Activated CD4-positive, alpha-beta memory T cell treated with anti-CD3 and anti-CD28 coated beads for 36 hours (primary cell): ENCODE data around the gene CCDC134. TPM values are rescaled to one million over a fixed set of nuclear protein-coding genes. Genes with fewer than 3 reads are reported as not detected.
"Not testable (repeated sequence)": the region's sequence is repeated elsewhere in the genome, so short reads cannot be mapped to it uniquely, and the experiment has no call there.

Source experiments
- CTCF ChIA-PET: fragments of 350-600 bp; sonication (Branson Sonifier 250); formaldehyde crosslinking; loops from one replicate; lab custom pipeline; 2021; ENCODE audit warnings: antibody characterized with exemption, inconsistent platforms; lab: Charles Lee
- POLR2A ChIA-PET: fragments of 350-600 bp; sonication (Branson Sonifier 250); formaldehyde crosslinking; loops from one replicate; lab custom pipeline; 2021; ENCODE audit warnings: antibody characterized with exemption; lab: Charles Lee
- DNase-seq: peaks from one replicate; pipeline ENCODE4 v3.0.0-alpha.2; 2020
- H3K27ac Mint-ChIP-seq: one replicate; pipeline ENCODE4 v1.8.0; 2021; ENCODE audit warnings: mixed read lengths
- H3K27me3 Mint-ChIP-seq: one replicate; pipeline ENCODE4 v1.8.0; 2021; ENCODE audit warnings: mixed read lengths
- H3K36me3 Mint-ChIP-seq: one replicate; pipeline ENCODE4 v1.8.0; 2021; ENCODE audit warnings: mixed read lengths
- H3K4me1 Mint-ChIP-seq: one replicate; pipeline ENCODE4 v1.8.0; 2021; ENCODE audit warnings: low read depth, mixed read lengths
- H3K4me3 Mint-ChIP-seq: one replicate; pipeline ENCODE4 v1.8.0; 2021; ENCODE audit warnings: mild to moderate bottlenecking, mixed read lengths
- H3K9me3 Mint-ChIP-seq: one replicate; pipeline ENCODE4 v1.8.0; 2021; ENCODE audit warnings: mixed read lengths
- intact Hi-C: fragments of 100-400 bp; cut with micrococcal nuclease; formaldehyde crosslinking; loops from one replicate; pipeline ENCODE4 v1.15.1; 2023
- total RNA-seq, 2 experiments: library from RNA; stranded (reverse); gene quantifications; one replicate each; pipeline ENCODE4 v1.2.3, GENCODE V29; 2021

The CCDC134 gene
- total RNA-seq, 2 experiments from 2014 or later = 16.1 to 17.6 TPM

GRCh38 chr22:41833369-41834004, 33.0 kb downstream of the CCDC134 start:
- H3K9me3 Mint-ChIP-seq = peaks cover 5% of the 10 kb centered on the region
- peak overlapping the region; percentile 99 for H3K27ac Mint-ChIP-seq
- peaks cover 46% of the 10 kb centered on the region for H3K4me1 Mint-ChIP-seq
- H3K4me3 Mint-ChIP-seq = peak overlapping the region; percentile 98
- POLR2A ChIA-PET = interaction anchor here (0.9 to 4.5 kb wide), 16 partner anchors 9 to 365 kb away, joined by 3 to 57 read pairs (median 8); partner anchors contain the start of genes CCDC134, CENPM, PHF5A and SNU13
- intact Hi-C loops = loop anchor here (1.0 to 5.0 kb wide), 3 partner anchors 84 to 259 kb away; partner anchors contain the start of genes DESI1, NDUFA6, SHISA8 and XRCC6
- CTCF ChIA-PET = interaction anchor here (1.0 to 6.9 kb wide), 14 partner anchors 9 to 136 kb away, joined by 3 to 49 read pairs (median 7); partner anchors contain the start of gene CCDC134
- H3K36me3 Mint-ChIP-seq = peaks cover 45% of the 10 kb centered on the region
- H3K27me3 Mint-ChIP-seq = no peaks in the 10 kb centered on the region
- DNase-seq = peak; percentile 52

- no peaks in the 10 kb centered on the region for H3K27me3 Mint-ChIP-seq
- DNase-seq = no peak
- peak overlapping the region; percentile 99 for H3K27ac Mint-ChIP-seq
- peaks cover 50% of the 10 kb centered on the region for H3K36me3 Mint-ChIP-seq
- intact Hi-C loops = loop anchor here (5.0 kb wide), 2 partner anchors 83 to 258 kb away; partner anchors contain the start of genes NDUFA6 and SHISA8
- peak overlapping the region; percentile 98 for H3K4me3 Mint-ChIP-seq
- H3K9me3 Mint-ChIP-seq = peaks cover 5% of the 10 kb centered on the region
- ChIA-PET CTCF (interaction anchor here (1.0 to 6.9 kb wide), 10 partner anchors 8 to 611 kb away, joined by 3 to 49 read pairs (median 6); no protein-coding TSS in a partner anchor), POLR2A (interaction anchor here (0.6 to 4.5 kb wide), 12 partner anchors 8 to 366 kb away, joined by 3 to 57 read pairs (median 17); partner anchors contain the start of genes CCDC134, CENPM, PHF5A and TNFRSF13C)
- peaks cover 54% of the 10 kb centered on the region for H3K4me1 Mint-ChIP-seq
Observed at GRCh38 chr22:41834005-41834944, 33.8 kb downstream of the CCDC134 start.

GRCh38 chr22:41835462-41835861, 35.0 kb downstream of the CCDC134 start:
- intact Hi-C loops = loop anchor here (1.0 kb wide), 1 partner anchor 39 kb away; no protein-coding TSS in a partner anchor

GRCh38 chr22:41836551-41836950, 36.1 kb downstream of the CCDC134 start:
- no peak overlapping the region for H3K4me3 Mint-ChIP-seq

More at GRCh38 chr22:41835462-41835861, 35.0 kb downstream of the CCDC134 start:
- H3K36me3 Mint-ChIP-seq = peaks cover 54% of the 10 kb centered on the region
- H3K27me3 Mint-ChIP-seq, H3K4me3 Mint-ChIP-seq, H3K9me3 Mint-ChIP-seq, DNase-seq: not testable (repeated sequence)
- POLR2A ChIA-PET = interaction anchor here (1.2 to 4.5 kb wide), 5 partner anchors 9 to 30 kb away, joined by 3 to 57 read pairs (median 4); no protein-coding TSS in a partner anchor
- CTCF ChIA-PET = interaction anchor here (0.6 to 6.9 kb wide), 6 partner anchors 10 to 609 kb away, joined by 3 to 49 read pairs (median 3); no protein-coding TSS in a partner anchor
- H3K4me1 Mint-ChIP-seq = peaks cover 63% of the 10 kb centered on the region
- H3K27ac Mint-ChIP-seq = peak overlapping the region; percentile 13

GRCh38 chr22:41838842-41839618, 38.6 kb downstream of the CCDC134 start:
- DNase-seq = no peak
- Mint-ChIP-seq H3K4me3 (no peak overlapping the region), H3K9me3 (no peaks in the 10 kb centered on the region), H3K27ac (peak overlapping the region; percentile 19), H3K36me3 (peaks cover 56% of the 10 kb centered on the region), H3K4me1 (peaks cover 82% of the 10 kb centered on the region), H3K27me3 (no peaks in the 10 kb centered on the region)
- ChIA-PET CTCF (interaction anchor here (0.6 to 6.7 kb wide), 4 partner anchors 18 to 167 kb away, joined by 3 to 69 read pairs (median 12); no protein-coding TSS in a partner anchor), POLR2A (interaction anchor here (1.6 to 7.8 kb wide), 3 partner anchors 19 to 39 kb away, joined by 5 to 66 read pairs (median 6); partner anchors contain the start of gene CCDC134)
- intact Hi-C loops = no loop called here

More at GRCh38 chr22:41836551-41836950, 36.1 kb downstream of the CCDC134 start:
- intact Hi-C loops = no loop called here
- Mint-ChIP-seq H3K9me3 (peaks cover 2% of the 10 kb centered on the region), H3K4me1 (peaks cover 67% of the 10 kb centered on the region), H3K27me3 (no peaks in the 10 kb centered on the region), H3K36me3 (peaks cover 57% of the 10 kb centered on the region), H3K27ac (peak overlapping the region; percentile 13)
- no peak for DNase-seq
- ChIA-PET CTCF (interaction anchor here (1.0 to 6.9 kb wide), 3 partner anchors 9 to 104 kb away, joined by 3 to 49 read pairs (median 6); no protein-coding TSS in a partner anchor), POLR2A (interaction anchor here (1.2 to 1.3 kb wide), 2 partner anchors 10 to 21 kb away, joined by 3 to 4 read pairs; no protein-coding TSS in a partner anchor)

- no peaks in the 10 kb centered on the region for H3K27me3 Mint-ChIP-seq
- no peak for DNase-seq
- ChIA-PET CTCF (interaction anchor here (5.2 to 6.7 kb wide), 2 partner anchors 17 to 22 kb away, joined by 20 to 69 read pairs; no protein-coding TSS in a partner anchor), POLR2A (interaction anchor here (0.8 to 7.8 kb wide), 4 partner anchors 18 to 40 kb away, joined by 3 to 66 read pairs (median 6); partner anchors contain the start of gene CCDC134)
- peak overlapping the region; percentile 43 for H3K27ac Mint-ChIP-seq
- no peaks in the 10 kb centered on the region for H3K9me3 Mint-ChIP-seq
- peaks cover 50% of the 10 kb centered on the region for H3K36me3 Mint-ChIP-seq
- peaks cover 86% of the 10 kb centered on the region for H3K4me1 Mint-ChIP-seq
- intact Hi-C loops = no loop called here
- no peak overlapping the region for H3K4me3 Mint-ChIP-seq
Observed at GRCh38 chr22:41840216-41840615, 39.7 kb downstream of the CCDC134 start.

- H3K4me1 Mint-ChIP-seq = peaks cover 88% of the 10 kb centered on the region
- ChIA-PET POLR2A (interaction anchor here (0.8 to 7.8 kb wide), 4 partner anchors 8 to 32 kb away, joined by 3 to 66 read pairs (median 32); partner anchors contain the start of gene SREBF2), CTCF (interaction anchor here (1.0 to 6.7 kb wide), 4 partner anchors 8 to 100 kb away, joined by 4 to 69 read pairs (median 18); partner anchors contain the start of gene SREBF2)
- no peaks in the 10 kb centered on the region for H3K27me3 Mint-ChIP-seq
- peak overlapping the region; percentile 39 for H3K27ac Mint-ChIP-seq
- DNase-seq = no peak
- H3K9me3 Mint-ChIP-seq = no peaks in the 10 kb centered on the region
- intact Hi-C loops = no loop called here
- H3K4me3 Mint-ChIP-seq = no peak overlapping the region
- H3K36me3 Mint-ChIP-seq = peaks cover 44% of the 10 kb centered on the region
Observed at GRCh38 chr22:41841085-41841712, 40.7 kb downstream of the CCDC134 start.

GRCh38 chr22:41842996-41843970, 42.8 kb downstream of the CCDC134 start:
- peaks cover 88% of the 10 kb centered on the region for H3K4me1 Mint-ChIP-seq
- H3K27me3 Mint-ChIP-seq = no peaks in the 10 kb centered on the region
- H3K27ac Mint-ChIP-seq = peak overlapping the region; percentile 85
- peak; percentile 54 for DNase-seq
- H3K36me3 Mint-ChIP-seq = peaks cover 32% of the 10 kb centered on the region
- intact Hi-C loops = loop anchor here (1.0 kb wide), 3 partner anchors 11 to 30 kb away; no protein-coding TSS in a partner anchor
- ChIA-PET POLR2A (interaction anchor here (0.7 to 7.8 kb wide), 11 partner anchors 8 to 146 kb away, joined by 3 to 66 read pairs (median 4); partner anchors contain the start of genes CCDC134 and SREBF2), CTCF (interaction anchor here (0.8 to 6.7 kb wide), 9 partner anchors 10 to 146 kb away, joined by 3 to 69 read pairs (median 4); partner anchors contain the start of gene SREBF2)
- no peaks in the 10 kb centered on the region for H3K9me3 Mint-ChIP-seq
- H3K4me3 Mint-ChIP-seq = peak overlapping the region; percentile 27

GRCh38 chr22:41844036-41844435, 43.6 kb downstream of the CCDC134 start:
- DNase-seq = no peak
- H3K4me3 Mint-ChIP-seq = peak overlapping the region; percentile 6
- H3K27me3 Mint-ChIP-seq = no peaks in the 10 kb centered on the region
- peak overlapping the region; percentile 84 for H3K27ac Mint-ChIP-seq
- H3K4me1 Mint-ChIP-seq = peaks cover 88% of the 10 kb centered on the region
- ChIA-PET POLR2A (interaction anchor here (0.7 to 7.8 kb wide), 7 partner anchors 11 to 66 kb away, joined by 3 to 66 read pairs (median 10); partner anchors contain the start of genes CCDC134 and SREBF2), CTCF (interaction anchor here (1.1 to 6.7 kb wide), 6 partner anchors 8 to 147 kb away, joined by 3 to 69 read pairs (median 5); no protein-coding TSS in a partner anchor)
- no peaks in the 10 kb centered on the region for H3K9me3 Mint-ChIP-seq
- intact Hi-C loops = no loop called here
- H3K36me3 Mint-ChIP-seq = peaks cover 34% of the 10 kb centered on the region
